GM19023 (cell line): ENCODE results near the gene PSENEN.
A peak's percentile ranks its signal among the peaks of the same experiment; 100 is the strongest.

Experiments used
- ATAC-seq: cut with Tn5 transposase; IDR thresholded peaks from one replicate; pipeline ENCODE4 v1.9.1; 2021; ENCODE audit warnings: mild to moderate bottlenecking, moderate library complexity; ENCODE audit not compliant: unreplicated experiment

The PSENEN gene

GRCh38 chr19:35745328-35746086, at the start of gene PSENEN, which contains the start of gene U2AF1L4:
PSENEN (plus strand) TSS chr19:35745651; CDS start chr19:35745931, 280 bp downstream.
U2AF1L4 (minus strand) TSS chr19:35745418; CDS start chr19:35745391, 27 bp downstream.
- ATAC-seq: peak; percentile 44

GRCh38 chr19:35695895-35696422, 49.5 kb upstream of the PSENEN start:
- no peak for ATAC-seq

- ATAC-seq: no peak
These were observed 48.6 kb upstream of the PSENEN start for GRCh38 chr19:35696835-35697234.

GRCh38 chr19:35702223-35703012, 43.0 kb upstream of the PSENEN start:
- peak; percentile 94 for ATAC-seq

- no peak for ATAC-seq
These were observed 42.1 kb upstream of the PSENEN start for GRCh38 chr19:35703343-35703742.

- no peak for ATAC-seq
These were observed 41.2 kb upstream of the PSENEN start, which contains the start of gene ZBTB32 for GRCh38 chr19:35704218-35704617. ZBTB32 (plus strand) TSS chr19:35704558; CDS start chr19:35714627, 10,069 bp downstream.

GRCh38 chr19:35708391-35708790, 37.1 kb upstream of the PSENEN start:
- ATAC-seq: no peak

GRCh38 chr19:35710784-35711723, 34.4 kb upstream of the PSENEN start:
- ATAC-seq: peak; percentile 35

GRCh38 chr19:35712567-35713505, 32.6 kb upstream of the PSENEN start:
- ATAC-seq: no peak

- no peak for ATAC-seq
These were observed 32.0 kb upstream of the PSENEN start for GRCh38 chr19:35713506-35713850.

- ATAC-seq: no peak
These were observed 31.5 kb upstream of the PSENEN start for GRCh38 chr19:35713904-35714495.

- no peak for ATAC-seq
These were observed 30.7 kb upstream of the PSENEN start for GRCh38 chr19:35714601-35715354.

GRCh38 chr19:35715355-35715809, 30.1 kb upstream of the PSENEN start:
- ATAC-seq: no peak

GRCh38 chr19:35715981-35716800, 29.3 kb upstream of the PSENEN start:
- no peak for ATAC-seq

GRCh38 chr19:35716801-35717664, 28.4 kb upstream of the PSENEN start:
- peak; percentile 62 for ATAC-seq

- ATAC-seq: peak; percentile 49
These were observed 27.6 kb upstream of the PSENEN start, which contains the start of gene KMT2B for GRCh38 chr19:35717665-35718344. KMT2B (plus strand) TSS chr19:35718003; CDS start chr19:35718019, 16 bp downstream.
